Immature natural killer cell (primary cell): ENCODE results near the gene C10orf67. TPM values are rescaled to one million over a fixed set of nuclear protein-coding genes. Genes with fewer than 3 reads are reported as not detected.

Source experiments
- DNase-seq, 3 donors: peaks; one replicate each; pipeline ENCODE4 v3.0.0; 2022; ENCODE audit warnings: mixed read lengths in 1 of 3
- H3K27ac Mint-ChIP-seq, 6 donors: one replicate each; pipeline ENCODE4 v1.8.0; 2020; ENCODE audit warnings: mixed read lengths in 6 of 6, mild to moderate bottlenecking in 5 of 6, inconsistent platforms in 4 of 6, moderate library complexity in 3 of 6
- H3K27me3 Mint-ChIP-seq, 3 donors: one replicate each; pipeline ENCODE4 v1.8.0; 2020 to 2021; ENCODE audit warnings: low read depth in 3 of 3, mild to moderate bottlenecking in 3 of 3, mixed read lengths in 3 of 3, moderate library complexity in 3 of 3, inconsistent platforms in 1 of 3
- H3K36me3 Mint-ChIP-seq, 3 donors: one replicate each; pipeline ENCODE4 v1.8.0; 2020; ENCODE audit warnings: mixed read lengths in 3 of 3, inconsistent platforms in 2 of 3, mild to moderate bottlenecking in 2 of 3
- H3K4me1 Mint-ChIP-seq, 2 donors: one replicate each; pipeline ENCODE4 v1.8.0; 2020; ENCODE audit warnings: inconsistent platforms in 2 of 2, mild to moderate bottlenecking in 2 of 2, mixed read lengths in 2 of 2, moderate library complexity in 1 of 2
- H3K4me3 Mint-ChIP-seq, 5 donors: one replicate each; pipeline ENCODE4 v1.8.0; 2020; ENCODE audit warnings: mild to moderate bottlenecking in 5 of 5, mixed read lengths in 5 of 5, inconsistent platforms in 3 of 5, moderate library complexity in 3 of 5
- H3K9me3 Mint-ChIP-seq, 6 donors: one replicate each; pipeline ENCODE4 v1.8.0; 2020; ENCODE audit warnings: mild to moderate bottlenecking in 6 of 6, mixed read lengths in 6 of 6, inconsistent platforms in 4 of 6, moderate library complexity in 3 of 6
- polyA plus RNA-seq, 3 donors: library from polyadenylated mRNA; unstranded; fragments of 300-500 nt; fragmentation: Illumina TruSeq; gene quantifications; one replicate each; pipeline ENCODE4 v1.2.3, GENCODE V29; 2021

C10orf67 gene
- polyA plus RNA-seq, 3 donors from 2014 or later = not detected

DNA sequence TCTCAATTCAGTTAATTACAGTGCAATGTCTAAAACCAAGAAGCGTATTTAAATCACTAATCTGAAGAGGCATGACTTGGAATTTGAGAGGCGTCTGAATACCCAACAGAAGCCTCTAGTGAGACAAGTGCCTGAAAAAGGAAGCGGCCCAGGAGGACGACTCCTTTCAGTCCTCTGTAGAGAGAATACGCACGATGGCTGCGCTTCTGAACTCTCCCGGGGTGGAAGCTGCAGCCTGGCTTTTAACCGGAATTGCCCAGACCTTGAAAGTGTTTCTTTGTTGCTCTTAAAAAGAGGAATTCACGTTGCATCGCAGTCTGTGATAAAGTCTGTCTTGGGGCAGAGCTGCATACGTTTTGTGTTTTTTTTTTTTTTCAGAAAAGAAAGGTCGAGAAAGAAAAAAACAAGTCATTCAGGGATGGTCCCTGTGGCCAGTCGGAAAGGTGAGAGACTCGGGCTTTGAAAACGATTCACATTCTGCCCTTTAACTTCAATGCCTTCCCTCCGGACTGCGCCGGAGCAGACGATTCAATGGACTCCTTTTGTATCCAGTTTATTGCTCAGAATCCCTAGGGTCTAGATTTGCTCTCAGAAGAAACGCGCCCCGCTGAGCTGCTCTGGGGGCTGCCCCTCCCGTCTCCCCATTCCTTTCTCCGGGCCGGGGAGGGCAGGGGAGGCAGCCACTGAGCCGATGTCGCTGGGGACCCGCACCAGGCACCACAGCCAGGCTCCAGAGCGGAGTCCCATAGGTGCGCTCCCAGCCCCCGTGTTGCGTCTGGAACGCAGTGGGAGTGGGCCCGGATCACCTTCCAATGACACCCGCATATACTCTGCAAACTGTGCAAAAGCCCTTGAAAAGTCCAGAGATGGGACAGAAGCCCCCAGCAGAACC lies 153.5 kb downstream of the C10orf67 start:
- H3K4me3 Mint-ChIP-seq = no peak overlapping the region

GRCh38 chr10:23189024-23189423 lies 155.6 kb downstream of the C10orf67 start:
- no peak overlapping the region for H3K4me3 Mint-ChIP-seq
- DNase-seq = no peak
- no peaks in the 10 kb centered on the region for H3K9me3 Mint-ChIP-seq
- peaks cover 13 to 28% (median 21%) of the 10 kb centered on the region in 3 donors for H3K27me3 Mint-ChIP-seq
- peaks cover 0 to 4% (median 0%) of the 10 kb centered on the region in 3 donors for H3K36me3 Mint-ChIP-seq
- H3K4me1 Mint-ChIP-seq = no peaks in the 10 kb centered on the region
- no peak overlapping the region for H3K27ac Mint-ChIP-seq

More for the DNA sequence above, 153.5 kb downstream of the C10orf67 start:
- Mint-ChIP-seq H3K4me1 (no peaks in the 10 kb centered on the region), H3K27me3 (peaks cover 11 to 30% (median 24%) of the 10 kb centered on the region in 3 donors), H3K36me3 (peaks cover 0 to 4% (median 0%) of the 10 kb centered on the region in 3 donors), H3K27ac (no peak overlapping the region), H3K9me3 (no peaks in the 10 kb centered on the region)
- DNase-seq = no peak

DNA sequence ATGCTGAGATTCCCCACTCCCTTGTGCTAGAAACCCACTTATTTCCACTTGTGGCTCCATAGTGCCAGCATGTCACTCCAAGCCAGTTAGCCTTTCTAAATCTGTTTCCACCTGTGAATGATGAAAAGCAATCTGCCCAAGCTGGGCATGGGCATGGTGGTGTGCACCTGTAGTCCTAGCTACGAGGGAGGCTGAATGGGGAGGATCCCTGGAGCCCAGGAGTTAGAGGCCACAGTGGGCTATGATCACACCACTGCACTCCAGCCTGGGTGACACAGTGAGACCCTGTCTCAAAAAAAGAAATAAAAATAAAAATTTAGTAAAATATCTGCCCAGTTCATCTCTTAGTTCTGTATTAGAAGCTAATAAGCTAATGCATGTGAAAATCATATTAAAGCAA lies 157.4 kb downstream of the C10orf67 start:
- H3K9me3 Mint-ChIP-seq = no peaks in the 10 kb centered on the region
- no peak overlapping the region for H3K4me3 Mint-ChIP-seq
- no peaks in the 10 kb centered on the region for H3K36me3 Mint-ChIP-seq
- no peak overlapping the region for H3K27ac Mint-ChIP-seq
- H3K4me1 Mint-ChIP-seq = no peaks in the 10 kb centered on the region
- peaks cover 10 to 24% (median 16%) of the 10 kb centered on the region in 3 donors for H3K27me3 Mint-ChIP-seq
- no peak for DNase-seq

DNA sequence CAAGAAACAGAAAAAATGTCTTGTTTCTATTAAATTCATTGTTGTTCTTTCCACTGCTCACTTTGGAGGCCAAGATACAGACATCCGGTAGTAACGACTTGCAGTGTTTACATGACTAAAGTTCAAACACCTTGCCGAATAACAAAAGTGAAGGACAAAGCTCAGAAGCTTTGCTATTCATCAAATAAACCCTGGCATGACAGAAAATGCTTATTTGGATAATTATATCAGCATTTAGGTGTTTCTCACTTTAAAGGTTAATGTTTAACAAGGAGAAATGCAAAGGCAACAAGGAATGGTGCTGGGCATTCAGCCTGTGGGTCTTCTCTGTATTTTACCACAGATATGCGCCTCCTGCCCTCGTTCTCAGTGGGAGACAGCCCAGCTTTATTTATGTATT lies 157.9 kb downstream of the C10orf67 start:
- no peaks in the 10 kb centered on the region for H3K36me3 Mint-ChIP-seq
- no peak for DNase-seq
- H3K27ac Mint-ChIP-seq = no peak overlapping the region
- peaks cover 0 to 1% (median 0%) of the 10 kb centered on the region in 6 donors for H3K9me3 Mint-ChIP-seq
- H3K27me3 Mint-ChIP-seq = peaks cover 10 to 24% (median 19%) of the 10 kb centered on the region in 3 donors
- no peak overlapping the region for H3K4me3 Mint-ChIP-seq
- no peaks in the 10 kb centered on the region for H3K4me1 Mint-ChIP-seq

- Mint-ChIP-seq H3K27ac (no peak overlapping the region), H3K9me3 (peaks cover 0 to 1% (median 0%) of the 10 kb centered on the region in 6 donors), H3K4me1 (no peaks in the 10 kb centered on the region), H3K4me3 (no peak overlapping the region), H3K36me3 (no peaks in the 10 kb centered on the region), H3K27me3 (peaks cover 10 to 24% (median 19%) of the 10 kb centered on the region in 3 donors)
- no peak for DNase-seq
Measured at GRCh38 chr10:23186178-23186577, 158.4 kb downstream of the C10orf67 start.

DNA sequence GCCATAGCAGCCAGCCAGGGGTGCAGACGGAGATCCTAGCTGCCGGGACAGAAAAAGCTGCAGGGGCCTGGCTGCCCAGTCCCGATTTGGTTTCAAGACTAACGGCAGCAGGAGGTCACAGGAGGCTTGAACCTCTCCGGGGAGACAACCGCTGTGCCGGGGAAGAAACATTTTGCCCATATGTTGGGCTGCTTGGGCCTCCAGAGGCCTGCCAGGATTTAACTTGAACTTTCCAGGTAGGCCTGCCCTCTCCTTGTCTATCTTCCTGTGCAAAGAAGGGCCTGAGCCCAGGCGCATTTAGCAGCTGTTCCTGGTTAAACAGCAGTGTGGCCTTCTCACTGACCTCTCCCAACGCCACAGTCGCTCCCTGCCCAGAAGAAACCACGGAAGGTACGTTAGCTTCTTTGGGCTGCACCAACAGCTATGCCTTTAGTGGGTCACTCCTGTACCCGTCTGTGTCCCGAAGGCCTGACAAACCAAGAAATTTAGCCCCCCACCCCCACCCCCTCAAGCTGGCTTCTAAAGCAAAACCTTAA lies 169.6 kb downstream of the C10orf67 start:
- no peaks in the 10 kb centered on the region for H3K4me1 Mint-ChIP-seq
- no peak for DNase-seq
- no peaks in the 10 kb centered on the region for H3K36me3 Mint-ChIP-seq
- H3K27ac Mint-ChIP-seq = no peak overlapping the region
- peaks cover 8 to 38% (median 23%) of the 10 kb centered on the region in 3 donors for H3K27me3 Mint-ChIP-seq
- peaks cover 0 to 4% (median 0%) of the 10 kb centered on the region in 6 donors for H3K9me3 Mint-ChIP-seq
- no peak overlapping the region for H3K4me3 Mint-ChIP-seq

- Mint-ChIP-seq H3K36me3 (no peaks in the 10 kb centered on the region), H3K27ac (no peak overlapping the region), H3K9me3 (peaks cover 0 to 4% (median 0%) of the 10 kb centered on the region in 6 donors), H3K4me3 (no peak overlapping the region), H3K4me1 (no peaks in the 10 kb centered on the region), H3K27me3 (peaks cover 8 to 38% (median 22%) of the 10 kb centered on the region in 3 donors)
- no peak for DNase-seq
Measured at GRCh38 chr10:23174074-23174976, 170.3 kb downstream of the C10orf67 start.

DNA sequence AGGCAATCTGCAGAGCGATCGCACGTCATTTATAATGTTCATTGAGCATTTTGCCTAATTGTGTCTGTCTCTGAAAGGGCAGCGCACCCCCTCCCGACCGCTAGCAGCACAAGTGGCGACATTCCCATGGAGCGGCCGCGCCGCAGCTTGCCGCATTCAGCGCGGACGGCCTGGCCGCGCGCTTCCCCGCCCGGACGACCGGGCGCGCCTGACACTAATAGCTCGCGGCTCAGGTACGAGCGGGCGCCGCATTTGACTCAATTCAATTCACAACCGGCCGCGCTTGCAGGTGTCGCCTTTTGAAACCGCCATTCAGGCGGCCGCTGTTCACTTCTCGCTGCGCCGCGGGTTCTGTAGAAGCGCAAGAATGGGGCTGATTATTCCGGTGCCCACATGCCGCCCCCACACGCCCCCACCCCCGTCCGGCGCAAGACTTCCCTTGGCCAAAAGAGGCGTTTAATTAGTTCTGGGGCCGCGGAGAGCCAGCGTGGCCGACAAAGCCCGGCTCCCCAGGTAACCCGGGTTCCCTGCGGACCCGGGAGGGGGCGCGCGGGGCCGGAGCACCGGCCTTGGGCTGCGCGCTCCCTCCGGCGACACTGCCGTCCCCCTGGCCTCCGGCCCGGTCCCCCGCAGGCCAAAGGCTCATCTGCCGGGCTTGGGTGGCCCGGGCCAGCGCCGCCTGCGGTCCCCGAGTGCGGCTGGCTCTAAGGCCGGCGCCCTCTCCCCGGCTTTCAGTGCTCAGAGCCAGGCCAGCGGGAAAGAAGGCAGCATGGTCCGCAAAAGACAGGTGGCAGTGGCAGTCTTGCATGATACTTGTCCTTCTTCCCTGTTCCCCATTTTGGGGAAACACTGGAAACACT lies 171.2 kb downstream of the C10orf67 start:
- H3K4me3 Mint-ChIP-seq = no peak overlapping the region
- DNase-seq = no peak
- peaks cover 0 to 4% (median 0%) of the 10 kb centered on the region in 6 donors for H3K9me3 Mint-ChIP-seq
- H3K27ac Mint-ChIP-seq = no peak overlapping the region
- no peaks in the 10 kb centered on the region for H3K4me1 Mint-ChIP-seq
- H3K36me3 Mint-ChIP-seq = no peaks in the 10 kb centered on the region
- peaks cover 8 to 37% (median 26%) of the 10 kb centered on the region in 3 donors for H3K27me3 Mint-ChIP-seq

- Mint-ChIP-seq H3K4me3 (no peak overlapping the region), H3K9me3 (peaks cover 0 to 4% (median 0%) of the 10 kb centered on the region in 6 donors), H3K27ac (no peak overlapping the region), H3K36me3 (no peaks in the 10 kb centered on the region), H3K4me1 (no peaks in the 10 kb centered on the region), H3K27me3 (peaks cover 8 to 38% (median 29%) of the 10 kb centered on the region in 3 donors)
- DNase-seq = no peak
Measured at GRCh38 chr10:23172429-23173213, 172.0 kb downstream of the C10orf67 start.

- Mint-ChIP-seq H3K27ac (no peak overlapping the region), H3K36me3 (no peaks in the 10 kb centered on the region), H3K27me3 (peaks cover 8 to 38% (median 29%) of the 10 kb centered on the region in 3 donors), H3K9me3 (peaks cover 0 to 4% (median 0%) of the 10 kb centered on the region in 6 donors), H3K4me1 (no peaks in the 10 kb centered on the region), H3K4me3 (no peak overlapping the region)
- no peak for DNase-seq
Measured at GRCh38 chr10:23171232-23171876, 173.2 kb downstream of the C10orf67 start.

- H3K27ac Mint-ChIP-seq = no peak overlapping the region
- H3K27me3 Mint-ChIP-seq = peaks cover 2 to 6% (median 3%) of the 10 kb centered on the region in 3 donors
- H3K36me3 Mint-ChIP-seq = no peaks in the 10 kb centered on the region
- peaks cover 0 to 4% of the 10 kb centered on the region in 2 donors for H3K4me1 Mint-ChIP-seq
- H3K4me3 Mint-ChIP-seq = no peak overlapping the region
- H3K9me3 Mint-ChIP-seq = no peaks in the 10 kb centered on the region
- DNase-seq = peak in 2 of 3 donors; percentile 8 to 18
Measured at GRCh38 chr10:23158370-23158769, 186.2 kb downstream of the C10orf67 start.
